HG02840 (cell line): ENCODE data around the gene SYT15B.
"Not testable (repeated sequence)": the region's sequence is repeated elsewhere in the genome, so short reads cannot be mapped to it uniquely, and the experiment has no call there.

Experiments used
- ATAC-seq: cut with Tn5 transposase; IDR thresholded peaks from one replicate; pipeline ENCODE4 v1.9.1; 2021; ENCODE audit warnings: mild to moderate bottlenecking, moderate library complexity, moderate number of reproducible peaks; ENCODE audit not compliant: unreplicated experiment, low FRiP score

The SYT15B gene

GRCh38 chr10:47730911-47731310 is 32.5 kb downstream of the SYT15B start:
- not testable (repeated sequence) for ATAC-seq

DNA sequence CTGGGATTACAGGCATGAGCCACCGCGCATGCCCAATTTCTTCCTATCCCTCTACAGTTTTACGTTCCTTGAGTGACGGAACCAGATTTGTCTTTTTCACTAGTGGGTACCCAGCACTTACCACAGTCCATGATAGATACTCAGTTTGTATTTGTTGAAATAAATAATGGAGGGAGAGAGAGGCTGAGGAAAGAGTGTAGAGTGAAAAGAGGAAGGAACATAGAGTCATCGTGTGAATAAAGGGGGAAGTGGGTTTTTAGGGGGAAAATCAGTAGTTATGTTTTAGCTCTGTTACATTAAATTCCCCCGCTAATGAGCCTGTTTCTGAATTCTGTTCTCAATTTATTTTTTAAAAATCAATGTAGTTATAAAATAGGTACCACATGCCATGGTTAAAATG is 37.7 kb downstream of the SYT15B start:
- ATAC-seq, result not testable (repeated sequence)

DNA sequence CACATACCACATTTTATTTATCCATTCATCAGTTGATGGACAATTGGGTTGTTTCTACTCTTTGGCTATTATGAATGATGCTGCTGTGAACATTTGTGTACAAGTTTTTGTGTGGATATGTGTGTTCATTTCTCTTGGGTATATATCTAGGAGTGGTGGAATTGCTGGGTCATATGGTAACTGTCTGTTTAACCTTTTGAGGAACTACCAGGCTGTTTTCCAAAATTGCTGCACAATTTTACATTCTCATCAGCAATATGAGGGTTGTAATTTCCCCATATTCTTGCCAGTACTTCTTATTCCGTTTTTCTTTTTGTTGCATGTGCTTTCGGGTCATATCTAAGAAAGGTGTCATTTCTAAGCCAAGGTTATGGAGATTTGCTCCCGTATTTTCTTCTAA is 38.3 kb downstream of the SYT15B start:
- ATAC-seq, result not testable (repeated sequence)

DNA sequence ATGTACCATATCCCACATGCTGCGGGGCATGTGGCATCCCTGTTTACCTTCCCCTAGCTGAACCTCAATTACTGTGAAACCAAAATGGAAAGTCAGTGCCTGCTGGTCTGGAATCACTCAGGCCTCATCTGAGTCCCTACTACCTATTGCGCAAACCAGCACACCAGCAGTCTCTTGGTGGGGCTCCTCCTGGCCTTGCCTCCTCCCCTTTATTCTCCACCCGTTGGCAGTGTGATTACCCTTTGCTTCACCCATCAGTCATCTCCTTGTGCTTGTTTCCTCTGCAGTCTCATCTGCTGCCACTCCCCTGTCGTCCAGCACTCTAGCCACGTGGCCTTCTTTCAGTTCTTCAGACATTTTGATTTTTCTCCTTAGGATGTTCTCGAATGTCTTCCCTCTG is 39.3 kb downstream of the SYT15B start:
- not testable (repeated sequence) for ATAC-seq

DNA sequence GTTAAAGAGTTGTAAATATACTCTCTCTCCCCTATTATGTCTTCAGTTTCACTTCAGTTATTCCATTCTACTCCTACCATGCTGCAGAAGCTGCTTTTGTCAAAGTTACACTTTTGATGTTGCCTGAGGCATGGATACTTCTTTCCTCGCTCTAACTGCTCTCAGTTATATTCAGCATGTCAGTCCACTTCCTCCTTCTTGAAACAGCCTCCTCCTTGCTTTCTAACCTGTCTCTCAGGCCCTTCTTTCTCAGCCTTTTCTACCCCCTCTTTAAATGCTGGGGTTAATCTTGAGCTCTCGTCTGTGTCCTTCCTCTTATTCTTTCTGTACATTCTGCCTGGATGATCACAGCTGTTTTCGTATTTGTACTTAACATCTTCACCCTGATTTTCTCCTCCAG is 40.0 kb downstream of the SYT15B start:
- not testable (repeated sequence) for ATAC-seq

DNA sequence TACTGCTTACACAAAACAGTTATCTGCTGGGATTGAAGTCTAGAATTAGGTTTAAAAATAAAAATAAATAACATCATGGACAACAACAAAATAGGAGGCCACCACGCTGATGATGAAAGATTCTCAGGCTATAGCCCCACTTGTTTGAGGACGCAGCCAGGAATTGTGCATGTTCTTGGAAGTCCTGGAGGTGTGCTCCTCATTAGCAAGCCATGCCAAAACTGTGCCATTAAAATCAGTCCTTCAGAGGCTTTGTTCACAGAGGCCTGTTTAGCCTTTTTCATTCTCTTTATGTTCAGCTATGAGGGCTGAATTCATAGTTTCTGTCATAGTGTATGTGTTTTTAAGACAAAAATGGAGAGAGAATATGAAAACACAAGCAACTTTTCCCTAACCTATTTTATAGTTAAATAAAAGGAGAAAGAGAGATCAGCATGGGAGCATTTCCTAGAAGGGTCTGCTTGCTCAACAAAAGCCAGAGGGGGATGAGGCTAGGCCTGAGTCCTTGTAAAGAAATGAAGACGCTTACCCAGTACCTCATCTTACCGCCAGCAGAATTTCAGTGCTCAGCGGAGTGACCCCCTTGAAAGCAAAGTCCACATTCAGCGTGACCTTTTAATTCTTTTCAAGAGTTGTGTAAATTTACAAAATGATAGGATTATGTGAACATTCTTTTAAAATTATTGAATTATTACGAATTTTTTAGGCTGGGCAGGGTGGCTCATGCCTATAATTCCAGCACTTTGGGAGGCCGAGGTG is 46.2 kb downstream of the SYT15B start:
- not testable (repeated sequence) for ATAC-seq
